HUES64 (cell line): Measurements from ENCODE around the gene ZWILCH.

Experiments
- H3K27ac ChIP-seq: 2 replicates; pipeline ENCODE4 v1.7.0; 2013; ENCODE audit warnings: low read depth, low read length, inconsistent platforms
- H3K27me3 ChIP-seq: 2 replicates; pipeline ENCODE4 v1.6.1; 2013; ENCODE audit warnings: mild to moderate bottlenecking, low read length; ENCODE audit not compliant: insufficient read depth
- H3K36me3 ChIP-seq: 2 replicates; pipeline ENCODE4 v1.6.1; 2013; ENCODE audit warnings: mild to moderate bottlenecking, low read length; ENCODE audit not compliant: insufficient read depth
- H3K4me1 ChIP-seq: 2 replicates; pipeline ENCODE4 v1.6.1; 2013; ENCODE audit warnings: mild to moderate bottlenecking, low read length, moderate library complexity; ENCODE audit not compliant: insufficient read depth
- H3K4me3 ChIP-seq: 2 replicates; pipeline ENCODE4 v1.5.1; 2013; ENCODE audit warnings: mild to moderate bottlenecking, low read length, moderate library complexity
- H3K9ac ChIP-seq: 2 replicates; pipeline ENCODE4 v1.6.1; 2013; ENCODE audit warnings: mild to moderate bottlenecking, low read depth, low read length
- H3K9me3 ChIP-seq: 2 replicates; pipeline ENCODE4 v1.6.1; 2013; ENCODE audit warnings: low read depth, low read length; ENCODE audit not compliant: insufficient read depth
- WGBS: fragments of 150-250, 120-280 bp; methylation state at CpG from one replicate; pipeline ENCODE4 v1.1.7; 2013; ENCODE audit warnings: missing lambda C conversion rate; 5-methylcytosine and 5-hydroxymethylcytosine counted together

Gene ZWILCH

DNA sequence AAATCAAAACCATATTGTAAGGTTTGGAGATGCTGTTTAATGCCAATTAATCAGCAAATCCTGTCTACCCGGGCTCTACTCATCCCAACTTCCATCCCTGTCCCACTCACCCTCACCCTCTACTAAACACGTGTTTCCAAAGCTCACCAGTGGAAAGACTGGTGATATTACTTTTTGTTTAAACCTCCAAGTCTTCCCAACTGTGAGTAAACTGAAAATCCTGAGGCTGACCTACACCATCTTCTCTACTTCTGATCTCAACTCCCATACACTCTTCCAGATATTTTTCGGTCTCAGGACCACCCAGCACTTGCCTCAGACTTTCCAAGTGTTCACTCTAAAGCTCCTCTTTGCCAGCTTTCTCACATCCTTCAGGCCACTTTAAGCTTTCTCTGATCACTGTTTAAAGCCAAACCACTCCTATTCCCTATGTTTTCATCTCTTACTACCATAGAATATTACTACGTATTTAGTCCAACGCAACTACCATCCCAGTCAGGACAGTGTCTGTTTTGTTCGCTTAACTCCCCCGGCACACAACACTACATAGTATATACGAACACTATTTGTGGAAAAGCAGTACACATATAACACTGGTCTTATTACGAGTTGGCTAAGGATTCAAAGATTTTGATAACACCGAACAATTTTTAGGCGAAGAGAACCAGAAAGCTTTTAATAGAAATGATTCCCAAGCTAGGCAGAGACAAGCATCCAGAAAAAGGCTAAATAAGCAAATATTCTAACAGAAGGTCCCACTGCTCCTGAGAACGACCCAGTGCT, 1.2 kb upstream of the ZWILCH start:
- H3K4me3 ChIP-seq, result peak overlapping the region; percentile 92
- no peaks in the 10 kb centered on the region for H3K27me3 ChIP-seq
- H3K36me3 ChIP-seq, result peaks cover 57% of the 10 kb centered on the region
- peak overlapping the region; percentile 99 for H3K9ac ChIP-seq
- peak overlapping the region; percentile 97 for H3K27ac ChIP-seq
- H3K9me3 ChIP-seq, result no peaks in the 10 kb centered on the region
- no peaks in the 10 kb centered on the region for H3K4me1 ChIP-seq
- WGBS, result 0% methylated on average over 12 of the region's 12 CpGs

DNA sequence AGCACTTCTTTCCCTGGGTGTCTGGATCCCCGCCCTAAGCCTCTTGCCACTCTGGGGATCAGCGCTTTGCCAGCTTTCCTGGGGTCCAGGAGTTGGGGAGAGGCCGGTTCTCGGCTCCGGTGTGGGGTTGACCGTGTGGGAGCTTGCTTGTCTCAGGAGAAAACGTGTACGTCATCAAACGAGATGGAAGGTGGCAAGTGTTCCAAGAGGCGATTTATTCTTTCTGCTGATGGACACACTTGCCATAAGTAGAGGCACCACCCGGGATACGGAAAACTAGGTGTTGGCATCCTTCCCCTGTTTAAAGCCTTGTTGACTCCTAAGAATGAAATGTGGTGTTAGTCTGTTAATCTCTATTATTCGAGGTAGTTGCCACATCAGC, 295 bp downstream of the ZWILCH start:
- Histone ChIP-seq H3K27ac (peak overlapping the region; percentile 97), H3K4me3 (peak overlapping the region; percentile 92), H3K9ac (peak overlapping the region; percentile 99), H3K9me3 (no peaks in the 10 kb centered on the region), H3K4me1 (no peaks in the 10 kb centered on the region), H3K27me3 (no peaks in the 10 kb centered on the region), H3K36me3 (peaks cover 50% of the 10 kb centered on the region)
- 1% methylated on average over 13 of the region's 13 CpGs for WGBS

DNA sequence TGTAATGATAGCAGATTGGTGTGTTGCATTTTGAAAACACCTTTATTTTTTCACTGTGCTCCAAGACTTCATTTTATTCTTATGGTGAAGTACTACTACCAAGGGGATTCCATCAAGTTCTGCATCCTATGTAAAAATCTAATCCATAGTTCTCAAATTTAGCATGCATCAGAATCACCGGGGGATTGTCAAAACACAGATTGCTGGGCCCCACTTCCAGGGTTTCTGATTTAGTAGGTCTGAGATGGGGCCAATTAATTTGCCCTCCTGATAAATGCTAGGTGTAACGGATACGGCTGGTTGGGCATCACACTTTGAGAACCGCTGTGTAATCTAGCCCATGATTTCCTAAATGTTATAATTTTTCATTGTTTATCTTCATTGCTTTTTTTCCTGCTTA, 692 bp downstream of the ZWILCH start:
- Histone ChIP-seq H3K4me3 (peak overlapping the region; percentile 92), H3K36me3 (peaks cover 50% of the 10 kb centered on the region), H3K27me3 (no peaks in the 10 kb centered on the region), H3K4me1 (no peaks in the 10 kb centered on the region), H3K9ac (peak overlapping the region; percentile 99), H3K9me3 (no peaks in the 10 kb centered on the region), H3K27ac (peak overlapping the region; percentile 97; the same call in 1 of the 2 replicates)
- 55% methylated on average over 4 of the region's 4 CpGs for WGBS

DNA sequence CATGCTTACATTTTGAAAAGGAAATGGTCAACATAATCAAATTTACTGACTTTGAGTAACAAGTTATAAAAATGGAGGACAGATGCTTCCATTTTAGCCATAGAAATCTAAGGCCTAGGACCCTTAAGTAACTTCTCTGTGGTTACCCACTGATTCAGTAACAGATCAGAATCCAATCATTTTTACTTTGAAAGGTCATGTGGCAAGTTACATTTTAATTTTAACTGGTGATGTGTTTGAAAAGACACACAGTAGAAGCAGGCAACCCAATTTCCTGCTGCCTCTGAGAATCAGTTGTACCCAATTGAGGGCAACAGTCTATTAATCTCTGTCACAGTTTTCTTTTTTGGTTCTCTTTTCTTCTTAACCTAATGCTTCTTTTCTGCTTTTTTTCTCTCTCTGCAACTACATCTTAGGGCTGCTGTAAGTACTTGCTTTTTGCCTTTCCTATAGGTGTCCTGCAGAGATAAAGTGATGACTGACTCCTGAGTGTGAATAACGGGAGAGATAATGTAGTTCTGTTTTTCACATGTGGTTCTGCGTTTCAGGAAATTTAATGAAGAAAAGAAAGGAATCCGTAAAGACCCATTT, 3.3 kb downstream of the ZWILCH start:
- H3K4me1 ChIP-seq, result no peaks in the 10 kb centered on the region
- peaks cover 46% of the 10 kb centered on the region for H3K36me3 ChIP-seq
- no peak overlapping the region for H3K4me3 ChIP-seq
- 94% methylated on average over 2 of the region's 3 CpGs for WGBS
- no peaks in the 10 kb centered on the region for H3K9me3 ChIP-seq
- H3K27me3 ChIP-seq, result no peaks in the 10 kb centered on the region
- H3K9ac ChIP-seq, result no peak overlapping the region
- no peak overlapping the region for H3K27ac ChIP-seq

DNA sequence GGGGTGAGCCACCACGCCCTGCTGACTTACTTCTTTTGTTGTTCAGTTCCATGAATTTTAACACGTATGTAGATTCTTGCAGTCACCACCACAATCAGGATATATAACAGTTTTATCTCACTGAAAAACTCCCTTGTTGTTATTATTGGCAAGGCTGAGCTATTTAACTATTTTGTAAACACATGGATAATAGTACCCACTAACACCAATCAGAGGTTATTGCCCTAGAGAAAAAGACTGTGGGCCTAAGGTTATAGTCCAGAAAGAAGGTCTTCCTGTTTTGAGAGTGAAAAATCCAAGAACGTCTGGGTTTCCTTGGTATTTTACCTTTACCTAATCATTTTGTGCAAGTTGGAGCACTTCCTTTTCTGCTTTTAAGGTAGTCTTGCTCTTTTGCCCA, 9.5 kb downstream of the ZWILCH start:
- peak overlapping the region; percentile 41; the same call in 1 of the 2 replicates for H3K9ac ChIP-seq
- WGBS, result 98% methylated on average over 3 of the region's 3 CpGs
- H3K27me3 ChIP-seq, result no peaks in the 10 kb centered on the region
- no peak overlapping the region for H3K4me3 ChIP-seq
- no peaks in the 10 kb centered on the region for H3K9me3 ChIP-seq
- peaks cover 11% of the 10 kb centered on the region; the same call in 1 of the 2 replicates for H3K4me1 ChIP-seq
- no peak overlapping the region for H3K27ac ChIP-seq
- H3K36me3 ChIP-seq, result peaks cover 81% of the 10 kb centered on the region

DNA sequence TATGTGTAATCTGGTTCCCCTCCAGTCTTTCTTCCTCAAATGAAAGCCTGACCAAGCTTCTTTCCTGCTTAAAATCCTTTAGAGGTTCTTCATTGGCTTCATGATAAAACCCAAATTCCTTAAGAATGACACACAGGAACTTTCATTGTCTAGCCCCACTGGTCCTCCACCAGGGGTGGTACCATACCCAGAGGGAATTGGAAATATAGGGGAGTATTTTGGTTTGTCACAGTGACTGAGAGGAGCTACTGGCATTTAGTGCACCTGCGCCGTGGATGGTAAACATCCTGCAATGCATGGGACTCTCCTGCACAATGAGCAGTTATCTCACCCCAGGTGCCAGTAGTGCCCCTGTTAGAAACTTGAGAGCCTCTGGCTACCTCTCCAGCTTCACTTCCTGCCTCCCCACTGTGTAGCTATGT, 10.8 kb downstream of the ZWILCH start:
- no peak overlapping the region for H3K4me3 ChIP-seq
- H3K27me3 ChIP-seq, result no peaks in the 10 kb centered on the region
- H3K9ac ChIP-seq, result no peak overlapping the region
- WGBS, result 86% methylated on average over 2 of the region's 2 CpGs
- peaks cover 11% of the 10 kb centered on the region; the same call in 1 of the 2 replicates for H3K4me1 ChIP-seq
- H3K27ac ChIP-seq, result peak overlapping the region; percentile 55
- no peaks in the 10 kb centered on the region for H3K9me3 ChIP-seq
- peaks cover 85% of the 10 kb centered on the region for H3K36me3 ChIP-seq

DNA sequence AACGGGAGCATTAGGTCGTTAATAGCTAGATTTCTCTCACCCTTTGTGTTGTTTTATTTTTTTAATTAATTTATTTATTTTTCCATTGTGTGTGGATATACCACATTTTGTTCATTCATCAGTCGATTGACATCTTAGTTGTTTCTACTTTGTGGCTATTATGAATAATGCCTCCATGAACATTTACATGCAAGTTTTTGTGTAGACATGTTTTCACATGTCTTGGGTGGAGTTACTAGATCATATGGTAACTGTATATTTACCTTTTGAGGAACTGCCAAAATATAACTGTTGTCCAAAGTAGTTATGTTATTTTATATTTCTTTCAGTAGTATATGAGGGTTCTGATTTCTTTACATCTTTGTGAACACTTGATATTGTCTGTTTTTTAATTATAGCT, 18.8 kb downstream of the ZWILCH start:
- no peaks in the 10 kb centered on the region for H3K4me1 ChIP-seq
- H3K27ac ChIP-seq, result no peak overlapping the region
- H3K36me3 ChIP-seq, result peaks cover 98% of the 10 kb centered on the region
- no peaks in the 10 kb centered on the region for H3K27me3 ChIP-seq
- H3K9me3 ChIP-seq, result no peaks in the 10 kb centered on the region
- H3K9ac ChIP-seq, result no peak overlapping the region
- H3K4me3 ChIP-seq, result no peak overlapping the region
- 100% methylated on average over 1 of the region's 3 CpGs for WGBS

DNA sequence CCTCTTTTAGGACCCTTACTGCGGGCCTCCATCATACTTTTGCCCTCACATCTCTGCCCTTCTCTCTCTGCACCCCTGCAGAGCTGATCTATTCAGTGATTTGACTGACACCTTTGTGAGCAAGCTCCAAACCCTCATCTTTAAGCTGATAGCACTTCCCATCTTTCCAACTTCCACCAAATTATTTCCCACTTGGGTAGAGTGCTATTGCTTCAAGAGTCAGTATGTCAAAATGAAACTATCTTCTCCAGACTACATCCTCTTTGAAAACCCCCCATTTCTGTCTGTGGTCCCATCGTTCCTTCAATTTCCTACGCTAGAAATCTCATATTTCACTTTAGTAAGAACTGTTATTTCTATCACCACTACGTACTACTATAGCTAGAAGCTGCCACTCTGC, 19.7 kb downstream of the ZWILCH start:
- Histone ChIP-seq H3K27ac (no peak overlapping the region), H3K27me3 (no peaks in the 10 kb centered on the region), H3K4me1 (no peaks in the 10 kb centered on the region), H3K36me3 (peaks cover 98% of the 10 kb centered on the region), H3K9me3 (no peaks in the 10 kb centered on the region), H3K9ac (no peak overlapping the region), H3K4me3 (no peak overlapping the region)
- 90% methylated on average over 4 of the region's 4 CpGs for whole genome bisulfite sequencing

DNA sequence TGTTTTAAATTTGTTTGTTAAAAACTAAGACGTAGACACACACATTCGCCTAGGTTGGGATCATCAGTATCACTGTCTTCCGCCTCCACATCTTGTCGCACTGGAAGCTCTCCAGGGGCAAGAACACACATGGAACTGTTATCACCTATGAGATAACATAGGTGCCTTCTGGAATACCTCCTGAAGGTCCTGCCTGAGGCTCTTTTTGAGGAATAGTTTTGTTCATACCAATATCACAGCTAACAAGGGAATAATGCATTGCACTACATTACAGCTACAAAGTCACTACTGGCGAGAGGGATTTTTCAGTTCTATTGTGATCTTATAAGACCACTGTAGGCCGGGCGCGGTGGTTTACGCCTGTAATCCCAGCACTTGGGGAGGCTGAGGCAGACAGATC, 29.9 kb downstream of the ZWILCH start:
- H3K9me3 ChIP-seq, result no peaks in the 10 kb centered on the region
- peaks cover 92% of the 10 kb centered on the region for H3K36me3 ChIP-seq
- H3K4me3 ChIP-seq, result no peak overlapping the region
- no peaks in the 10 kb centered on the region for H3K27me3 ChIP-seq
- no peak overlapping the region for H3K27ac ChIP-seq
- H3K4me1 ChIP-seq, result no peaks in the 10 kb centered on the region
- no peak overlapping the region for H3K9ac ChIP-seq
- WGBS, result 89% methylated on average over 9 of the region's 9 CpGs

DNA sequence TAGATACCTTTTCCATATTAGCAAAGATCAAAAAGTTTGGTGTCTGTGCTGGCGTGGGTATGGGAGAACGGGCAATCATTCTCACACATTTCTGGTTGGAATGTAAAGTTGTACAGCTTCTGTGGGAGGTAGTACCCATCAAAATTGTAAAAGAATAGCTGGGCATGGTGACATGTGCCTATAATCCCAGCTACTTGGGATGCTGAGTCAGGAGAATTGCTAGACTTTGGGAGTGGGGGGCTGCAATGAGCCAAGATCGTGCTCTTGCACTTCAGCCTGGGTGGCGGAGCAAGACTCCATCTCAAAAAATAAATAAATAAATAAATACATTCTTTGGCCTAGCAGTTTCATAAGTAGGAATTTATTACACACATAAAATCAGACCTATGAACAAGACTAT, 37.8 kb downstream of the ZWILCH start:
- no peaks in the 10 kb centered on the region for H3K9me3 ChIP-seq
- no peaks in the 10 kb centered on the region for H3K4me1 ChIP-seq
- no peaks in the 10 kb centered on the region for H3K27me3 ChIP-seq
- no peak overlapping the region for H3K27ac ChIP-seq
- 100% methylated on average over 3 of the region's 4 CpGs for WGBS
- no peak overlapping the region for H3K9ac ChIP-seq
- peaks cover 77% of the 10 kb centered on the region for H3K36me3 ChIP-seq
- no peak overlapping the region for H3K4me3 ChIP-seq

DNA sequence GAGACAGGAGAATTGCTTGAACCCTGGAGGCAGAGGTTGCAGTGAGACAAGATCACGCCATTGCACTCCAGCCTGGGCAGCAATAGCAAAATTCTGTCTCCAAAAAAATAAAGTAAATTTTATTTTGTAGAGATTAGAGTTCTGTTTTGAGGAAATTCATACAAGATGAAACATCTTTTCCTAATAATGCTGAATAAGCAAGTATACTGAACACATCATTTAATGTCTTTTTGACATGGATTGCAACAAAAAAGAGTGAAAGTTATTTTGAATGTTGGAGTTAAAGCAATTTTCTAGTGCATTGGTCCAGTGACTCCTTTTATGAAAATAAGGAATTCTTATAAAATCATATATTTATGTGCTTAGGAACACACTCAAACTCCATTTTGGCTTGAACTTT, 40.1 kb downstream of the ZWILCH start:
- Histone ChIP-seq H3K4me1 (no peaks in the 10 kb centered on the region), H3K4me3 (no peak overlapping the region), H3K27ac (no peak overlapping the region), H3K27me3 (no peaks in the 10 kb centered on the region), H3K36me3 (peaks cover 77% of the 10 kb centered on the region), H3K9ac (no peak overlapping the region), H3K9me3 (no peaks in the 10 kb centered on the region)
- 100% methylated on average over 1 of the region's 1 CpG for WGBS
